Suprapubic skin (tissue), 4 donors: ENCODE measurements around the gene SCAMP4.

ENCODE experiments used
- EP300 ChIP-seq: sonication (generic); formaldehyde crosslinking; IDR thresholded peaks from one replicate; pipeline ENCODE4 v1.6.1; 2017; ENCODE audit warnings: antibody characterized with exemption
- POLR2A ChIP-seq, 2 donors: fragments of 450-650 bp; IDR thresholded peaks; one replicate each; pipeline ENCODE4 v1.6.1; 2017; ENCODE audit warnings: antibody characterized with exemption in 2 of 2, mild to moderate bottlenecking in 2 of 2, moderate library complexity in 2 of 2
- POLR2AphosphoS5 ChIP-seq, 3 donors: sonication (generic); formaldehyde crosslinking; IDR thresholded peaks; one replicate each; pipeline ENCODE4 v1.6.1; 2017; ENCODE audit warnings: antibody characterized with exemption in 3 of 3
- TF ChIP-seq, protein P1 (sequence below), 2 donors: fragments of 200-600 bp in 1 of 2; fragments of 450-650 bp in 1 of 2; sonication (generic) in 1 of 2; IDR thresholded peaks; one replicate each; pipeline ENCODE4 v1.5.1; 2016 to 2019; ENCODE audit warnings: antibody characterized with exemption in 2 of 2, mild to moderate bottlenecking in 1 of 2, moderate library complexity in 1 of 2

DNA sequence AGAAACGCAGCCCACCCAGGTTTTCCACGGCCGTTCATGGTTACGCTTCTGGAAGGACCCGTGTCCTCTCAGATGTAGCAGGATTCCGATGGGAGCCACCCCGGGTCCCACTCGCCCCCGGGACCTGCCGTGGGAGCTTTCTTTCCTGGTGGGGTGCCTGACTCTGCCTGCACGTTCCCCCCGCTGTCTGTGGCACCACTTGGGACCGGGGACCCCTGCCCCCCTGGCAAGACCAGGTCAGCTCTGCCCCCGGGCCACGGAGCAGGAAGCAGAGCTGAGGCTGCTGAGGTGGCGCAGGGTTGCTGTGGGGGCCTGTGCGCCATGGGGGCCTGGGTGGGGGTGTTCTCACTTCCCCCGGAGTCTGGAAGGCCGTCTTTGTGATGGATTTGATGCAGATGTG is 47.8 kb downstream of the SCAMP4 start:
- TF ChIP-seq POLR2A (IDR thresholded peaks at IDR 0.05), result no peak
- TF ChIP-seq, protein P1, sequence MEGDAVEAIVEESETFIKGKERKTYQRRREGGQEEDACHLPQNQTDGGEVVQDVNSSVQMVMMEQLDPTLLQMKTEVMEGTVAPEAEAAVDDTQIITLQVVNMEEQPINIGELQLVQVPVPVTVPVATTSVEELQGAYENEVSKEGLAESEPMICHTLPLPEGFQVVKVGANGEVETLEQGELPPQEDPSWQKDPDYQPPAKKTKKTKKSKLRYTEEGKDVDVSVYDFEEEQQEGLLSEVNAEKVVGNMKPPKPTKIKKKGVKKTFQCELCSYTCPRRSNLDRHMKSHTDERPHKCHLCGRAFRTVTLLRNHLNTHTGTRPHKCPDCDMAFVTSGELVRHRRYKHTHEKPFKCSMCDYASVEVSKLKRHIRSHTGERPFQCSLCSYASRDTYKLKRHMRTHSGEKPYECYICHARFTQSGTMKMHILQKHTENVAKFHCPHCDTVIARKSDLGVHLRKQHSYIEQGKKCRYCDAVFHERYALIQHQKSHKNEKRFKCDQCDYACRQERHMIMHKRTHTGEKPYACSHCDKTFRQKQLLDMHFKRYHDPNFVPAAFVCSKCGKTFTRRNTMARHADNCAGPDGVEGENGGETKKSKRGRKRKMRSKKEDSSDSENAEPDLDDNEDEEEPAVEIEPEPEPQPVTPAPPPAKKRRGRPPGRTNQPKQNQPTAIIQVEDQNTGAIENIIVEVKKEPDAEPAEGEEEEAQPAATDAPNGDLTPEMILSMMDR (IDR thresholded peaks at IDR 0.05), result no peak
- no peak for TF ChIP-seq POLR2AphosphoS5 (IDR thresholded peaks at IDR 0.05)
- no peak for TF ChIP-seq EP300
